ENCODE data around the gene NEDD4L.

NEDD4L gene

GRCh38 chr18:58313491-58314032, 269.5 kb downstream of the NEDD4L start:
- H3K4me3 ChIP-seq (ENCODE audit: low read depth, low read length) = no peak overlapping the region
- no peak for TF ChIP-seq CTCF (IDR thresholded peaks at IDR 0.05; ENCODE audit: borderline replicate concordance, insufficient read depth, low read depth, low read length)

- TF ChIP-seq CTCF (IDR thresholded peaks at IDR 0.05; ENCODE audit: borderline replicate concordance, insufficient read depth, low read depth, low read length) = no peak
- no peak overlapping the region for H3K4me3 ChIP-seq (ENCODE audit: low read depth, low read length)
These were observed 270.3 kb downstream of the NEDD4L start for GRCh38 chr18:58314284-58314683.

- no peak for TF ChIP-seq CTCF (IDR thresholded peaks at IDR 0.05; ENCODE audit: borderline replicate concordance, insufficient read depth, low read depth, low read length)
These were observed 271.0 kb downstream of the NEDD4L start for GRCh38 chr18:58315041-58315440.

GRCh38 chr18:58315739-58316215, 271.8 kb downstream of the NEDD4L start:
- no peak for TF ChIP-seq CTCF (IDR thresholded peaks at IDR 0.05; ENCODE audit: borderline replicate concordance, insufficient read depth, low read depth, low read length)
- H3K4me3 ChIP-seq (ENCODE audit: low read depth, low read length) = no peak overlapping the region

More at GRCh38 chr18:58315041-58315440, 271.0 kb downstream of the NEDD4L start:
- H3K4me3 ChIP-seq (ENCODE audit: low read depth, low read length) = no peak overlapping the region

- no peak for TF ChIP-seq CTCF (IDR thresholded peaks at IDR 0.05; ENCODE audit: borderline replicate concordance, insufficient read depth, low read depth, low read length)
These were observed 272.6 kb downstream of the NEDD4L start for GRCh38 chr18:58316396-58317342.

GRCh38 chr18:58319719-58320118, 275.7 kb downstream of the NEDD4L start:
- no peak overlapping the region for H3K4me3 ChIP-seq (ENCODE audit: low read depth, low read length)
- TF ChIP-seq CTCF (IDR thresholded peaks at IDR 0.05; ENCODE audit: borderline replicate concordance, insufficient read depth, low read depth, low read length) = no peak

More at GRCh38 chr18:58316396-58317342, 272.6 kb downstream of the NEDD4L start:
- H3K4me3 ChIP-seq (ENCODE audit: low read depth, low read length) = no peak overlapping the region
